Fibroblast of skin of abdomen (primary cell): Measurements from ENCODE around the gene GAS7.

ENCODE experiments used
- DNase-seq: peaks from one replicate; pipeline ENCODE4 v3.0.0-alpha.2; 2013

GAS7 gene

DNA sequence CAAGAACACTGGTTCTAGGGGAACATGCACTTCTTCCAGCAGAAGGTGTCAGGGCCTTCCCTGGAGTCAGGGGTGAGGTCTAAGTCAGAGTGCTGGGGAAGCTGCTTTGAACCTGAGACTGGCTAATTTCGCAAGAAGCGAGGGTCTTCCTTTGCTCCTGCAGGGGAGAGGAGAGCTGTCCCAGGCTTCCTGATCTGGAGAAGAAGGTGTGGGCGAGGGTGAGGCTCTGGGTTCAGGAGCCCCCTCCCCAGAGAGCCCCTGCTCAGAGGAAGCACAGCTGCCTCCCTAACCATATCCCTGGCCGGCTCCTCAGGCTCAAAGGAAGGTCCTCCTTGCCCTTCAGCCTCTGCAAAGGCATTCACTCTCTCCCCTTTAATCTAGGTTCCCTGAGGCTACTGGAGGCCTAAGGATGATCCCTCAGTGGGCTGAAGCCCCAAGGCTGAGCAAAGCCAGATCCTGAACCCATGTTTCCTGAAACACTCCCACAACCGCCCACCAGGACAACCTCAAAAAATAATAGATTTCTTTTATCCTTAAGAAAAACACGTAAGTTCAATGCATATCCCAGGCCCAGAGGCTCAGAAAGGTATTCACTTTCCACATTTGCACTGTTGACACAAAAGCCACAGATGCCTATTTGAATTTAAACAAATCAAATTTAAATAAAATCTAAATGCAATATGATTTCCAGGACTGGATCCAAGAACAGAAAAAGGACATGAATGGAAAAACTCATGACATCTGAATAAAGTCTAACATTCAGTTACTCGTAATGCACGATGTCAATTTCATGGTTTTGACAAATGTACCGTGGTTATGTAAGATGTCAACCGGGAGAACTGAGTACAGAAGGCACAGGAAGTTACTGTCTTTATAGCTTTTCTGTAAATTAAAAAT, 221.9 kb downstream of the GAS7 start:
- no peak for DNase-seq

DNA sequence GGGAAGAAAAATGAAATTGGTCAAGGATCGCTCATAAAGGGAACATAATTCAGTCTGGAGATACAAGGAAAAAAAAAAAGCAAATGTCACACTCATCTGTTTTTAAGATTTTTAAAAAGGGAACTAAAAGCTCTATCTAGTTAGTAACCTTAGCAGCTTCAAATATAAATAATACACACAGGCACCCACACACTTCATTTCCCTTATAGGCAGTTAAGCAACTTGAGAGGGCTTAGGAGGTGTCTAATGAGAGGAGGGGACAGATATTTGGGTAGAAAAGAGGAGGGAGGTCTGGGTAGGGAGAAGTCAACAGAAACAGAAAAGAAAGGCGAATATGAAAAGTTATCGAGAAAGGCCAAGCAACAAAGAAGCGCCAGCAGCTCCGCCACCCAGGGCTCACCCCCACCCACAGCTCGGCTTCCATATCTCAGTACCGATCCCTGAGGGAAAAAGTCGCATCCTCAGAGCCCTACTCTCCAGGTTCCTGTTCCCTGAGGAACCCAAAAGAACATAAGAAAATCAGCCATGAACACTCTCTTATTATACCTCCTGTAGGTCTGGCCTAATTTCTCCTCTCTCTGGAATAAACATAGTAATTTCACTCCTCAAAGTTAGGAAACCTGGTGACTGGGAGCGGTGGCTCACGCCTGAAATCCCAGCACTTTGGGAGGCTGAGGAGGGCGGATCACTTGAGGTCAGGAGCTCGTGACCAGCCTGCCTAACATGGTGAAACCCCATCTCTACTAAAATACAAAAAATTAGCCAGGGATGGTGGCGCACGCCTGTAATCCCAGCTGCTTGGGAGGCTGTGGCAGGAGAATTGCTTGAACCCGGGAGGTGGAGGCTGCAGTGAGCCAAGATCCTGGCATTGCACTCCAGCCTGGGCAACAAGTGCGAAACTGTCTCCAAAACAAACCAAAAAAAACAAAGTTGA, 223.7 kb downstream of the GAS7 start:
- no peak for DNase-seq

DNA sequence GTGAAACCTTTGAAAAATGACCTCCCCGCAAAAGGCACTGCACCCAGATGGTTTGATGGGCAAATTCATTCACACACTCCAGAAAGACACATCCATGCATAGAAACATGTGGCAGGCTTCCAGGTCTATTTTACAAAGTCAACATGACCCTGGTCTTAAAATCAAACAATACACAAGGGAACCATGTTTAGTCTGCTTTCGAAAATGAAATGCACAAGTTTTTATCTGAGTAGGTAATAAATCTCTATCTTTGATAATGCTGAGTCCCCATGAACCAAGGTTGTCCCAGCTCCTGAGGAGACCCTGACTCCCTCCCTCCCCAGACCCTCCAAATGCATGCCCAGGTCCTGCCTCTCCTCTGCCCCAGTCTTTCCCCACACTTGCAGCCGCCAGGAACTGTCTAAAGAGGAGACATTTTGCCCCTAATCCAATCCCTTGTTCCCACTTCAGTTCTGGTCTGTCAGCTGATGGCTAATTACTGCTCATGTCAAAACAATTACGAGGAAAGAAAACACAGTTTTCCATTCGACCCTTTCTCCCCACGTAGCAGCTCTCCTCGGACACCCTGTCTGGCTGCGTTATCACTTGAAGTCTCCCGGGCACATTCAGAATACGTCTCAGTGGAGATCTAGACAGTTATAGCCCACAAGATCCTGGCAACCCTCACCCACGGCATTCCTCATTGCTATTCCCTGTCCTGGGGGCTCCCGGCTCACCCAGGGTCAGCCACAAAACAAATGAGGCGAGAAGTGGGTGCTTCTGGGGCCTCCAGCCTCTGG, 224.5 kb downstream of the GAS7 start:
- DNase-seq = peak; percentile 24

DNA sequence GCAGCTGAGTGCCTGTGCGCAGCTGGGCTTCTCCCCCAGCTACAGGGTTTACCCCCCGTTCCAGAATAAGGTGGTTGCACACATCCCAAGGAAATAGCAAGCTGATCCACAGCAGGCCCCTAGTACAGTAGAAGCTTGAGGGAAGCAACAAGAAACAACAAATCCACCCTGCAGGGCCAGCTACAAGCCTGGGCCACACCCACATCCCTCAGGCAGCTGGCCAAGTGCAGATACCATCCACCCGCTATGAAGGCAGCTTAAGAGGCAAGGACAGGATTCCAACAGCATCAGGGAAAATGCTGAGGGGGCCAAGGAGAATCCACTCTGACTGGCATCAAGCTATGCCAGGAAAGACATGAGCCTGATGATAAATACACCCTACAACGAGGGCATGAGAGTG, 226.4 kb downstream of the GAS7 start:
- peak; percentile 68 for DNase-seq

DNA sequence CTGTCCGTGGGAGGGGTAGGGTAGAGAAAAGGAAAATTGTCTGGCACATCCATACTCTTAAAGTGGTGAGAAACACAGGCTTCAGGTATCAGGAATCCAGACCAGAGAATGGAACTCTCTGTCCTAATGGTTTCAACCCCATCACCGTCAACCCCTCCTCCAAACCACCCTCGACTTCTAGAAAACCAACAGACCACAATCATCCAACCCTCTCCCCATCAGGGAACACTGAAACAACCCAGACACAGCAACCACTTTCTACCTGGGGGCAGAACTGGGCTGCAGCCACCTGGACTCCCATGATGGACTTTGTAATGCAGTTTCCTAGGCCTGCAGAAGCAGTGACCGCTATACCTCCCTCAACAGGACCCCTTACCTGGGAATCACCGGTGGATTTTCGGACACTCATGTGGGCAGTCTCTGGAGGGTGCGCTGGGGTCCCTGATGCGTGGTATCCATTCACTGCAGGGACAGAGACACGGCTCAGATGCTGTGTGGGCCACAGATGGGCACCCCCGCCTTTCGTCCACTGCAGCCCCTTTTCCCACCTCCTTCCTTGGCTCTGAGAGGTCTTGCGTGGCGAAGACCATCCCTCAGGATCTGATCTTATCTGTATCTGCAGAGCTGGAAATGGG, 229.0 kb downstream of the GAS7 start:
- no peak for DNase-seq

DNA sequence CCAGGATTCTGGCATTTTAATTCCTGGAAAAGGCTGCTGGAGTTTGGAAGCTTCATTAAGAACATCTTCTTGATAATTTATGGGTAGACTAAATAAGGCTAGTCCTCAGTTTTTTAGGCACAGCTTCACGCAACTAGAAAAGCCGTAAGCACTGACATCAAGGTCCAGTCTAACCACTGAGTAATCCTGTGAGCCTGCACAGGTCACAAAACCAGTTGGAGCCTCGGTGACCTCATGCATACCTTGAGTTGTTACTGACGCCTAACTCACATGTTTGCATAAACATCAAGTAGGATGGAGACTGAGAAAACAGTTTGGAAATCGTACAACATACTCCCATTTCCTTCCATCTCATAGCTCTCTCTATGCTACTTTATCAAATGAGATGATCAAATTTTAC, 229.5 kb downstream of the GAS7 start:
- no peak for DNase-seq

DNA sequence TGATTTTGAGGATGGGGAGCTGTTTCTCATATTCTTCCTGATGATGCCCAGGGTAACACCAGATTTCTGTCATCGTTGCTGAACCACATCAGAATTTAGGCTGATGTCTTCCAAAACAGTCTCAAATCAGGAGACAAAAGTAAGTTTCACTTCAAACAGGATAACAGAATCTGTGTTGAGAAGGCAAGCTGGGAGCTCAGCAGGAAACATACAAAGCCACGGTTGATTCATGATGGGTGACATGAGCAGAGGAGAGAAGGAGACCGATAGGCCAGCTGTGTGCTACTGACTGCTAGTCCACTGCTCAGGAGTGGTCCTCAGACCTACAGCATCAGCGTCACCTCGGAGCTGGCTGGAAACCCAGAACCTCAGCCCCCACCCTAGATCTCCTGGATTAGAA, 230.4 kb downstream of the GAS7 start:
- no peak for DNase-seq

DNA sequence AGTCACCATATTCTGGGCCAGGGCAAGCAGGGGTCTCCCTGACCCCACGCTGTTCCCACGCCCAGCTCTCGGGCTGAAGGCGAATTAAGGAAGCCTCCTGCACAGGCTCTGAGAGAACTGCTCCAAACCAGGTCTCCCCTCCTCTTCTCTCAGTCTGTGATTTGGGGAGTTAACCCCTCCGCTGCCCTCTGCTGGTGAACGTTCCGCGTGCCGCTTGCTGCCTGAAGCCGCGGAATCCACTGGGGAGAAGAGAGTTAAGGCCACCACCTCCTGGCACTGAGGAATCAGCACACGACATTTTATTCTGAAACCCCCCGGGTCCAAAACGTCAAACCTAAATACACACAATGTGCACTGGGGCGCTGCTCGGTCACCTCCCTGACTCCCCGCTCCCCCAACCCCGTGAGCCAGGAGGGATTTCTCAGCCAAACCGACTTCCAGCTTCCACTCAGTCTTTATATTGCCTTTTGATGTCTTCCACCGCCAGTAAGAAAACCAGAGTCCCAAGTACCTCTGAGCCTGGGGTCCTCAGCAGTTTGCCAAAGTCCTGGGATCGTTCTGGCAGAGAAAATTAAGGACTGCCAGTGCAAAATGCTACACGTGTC, 238.9 kb downstream of the GAS7 start:
- DNase-seq = peak; percentile 55

DNA sequence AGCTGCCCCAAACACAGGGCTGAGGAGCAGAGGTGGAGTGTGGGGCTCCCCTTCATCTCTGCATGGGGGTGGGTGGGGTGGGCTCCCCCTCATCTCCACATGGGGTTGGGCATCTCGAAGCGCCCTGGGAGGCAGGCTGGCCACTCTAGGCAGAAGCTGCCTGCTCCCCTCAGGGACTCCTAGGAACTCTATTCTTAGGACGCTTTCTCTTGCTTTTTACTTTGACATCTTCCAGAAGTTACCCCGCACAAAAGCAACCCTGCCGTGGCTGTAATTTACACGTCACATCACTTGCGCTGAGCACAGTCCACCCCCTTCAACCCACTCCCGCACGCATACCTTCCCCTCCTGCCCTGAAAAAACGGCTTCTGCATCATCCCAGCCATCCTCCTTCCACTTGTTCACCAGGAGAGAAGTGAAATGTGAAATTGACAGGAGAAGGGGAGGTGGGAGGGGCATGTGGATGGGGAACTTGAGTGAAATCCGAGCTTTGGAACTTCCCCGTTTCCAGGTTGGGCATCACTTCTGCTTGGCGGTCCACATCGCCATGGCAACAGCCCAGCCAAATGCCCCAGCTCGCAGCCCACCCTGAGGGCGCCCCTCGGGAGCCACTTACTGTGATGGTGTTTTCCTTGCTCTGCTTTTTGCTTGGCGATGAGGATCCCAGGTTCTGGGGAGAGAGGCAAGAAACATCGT, 239.7 kb downstream of the GAS7 start:
- no peak for DNase-seq

DNA sequence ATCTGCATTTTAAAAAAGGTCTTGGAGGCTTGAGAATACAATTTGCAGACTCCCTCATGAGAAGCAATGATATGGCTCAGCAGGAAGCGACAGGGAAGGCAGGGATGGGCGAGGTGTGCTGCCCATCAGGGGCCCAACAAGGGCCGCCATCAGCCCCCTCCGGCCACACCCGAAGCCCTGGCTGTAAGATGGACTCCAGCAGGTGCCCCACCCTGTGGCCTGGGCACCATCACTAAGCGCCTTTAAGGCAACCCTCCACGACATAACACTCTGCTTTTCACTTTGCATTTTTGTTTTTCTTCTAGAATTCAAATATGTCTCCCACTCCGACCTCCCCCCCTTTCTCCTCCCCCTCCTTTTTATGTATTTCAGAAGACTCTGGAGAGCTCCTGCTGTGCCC, 241.2 kb downstream of the GAS7 start:
- DNase-seq = no peak

DNA sequence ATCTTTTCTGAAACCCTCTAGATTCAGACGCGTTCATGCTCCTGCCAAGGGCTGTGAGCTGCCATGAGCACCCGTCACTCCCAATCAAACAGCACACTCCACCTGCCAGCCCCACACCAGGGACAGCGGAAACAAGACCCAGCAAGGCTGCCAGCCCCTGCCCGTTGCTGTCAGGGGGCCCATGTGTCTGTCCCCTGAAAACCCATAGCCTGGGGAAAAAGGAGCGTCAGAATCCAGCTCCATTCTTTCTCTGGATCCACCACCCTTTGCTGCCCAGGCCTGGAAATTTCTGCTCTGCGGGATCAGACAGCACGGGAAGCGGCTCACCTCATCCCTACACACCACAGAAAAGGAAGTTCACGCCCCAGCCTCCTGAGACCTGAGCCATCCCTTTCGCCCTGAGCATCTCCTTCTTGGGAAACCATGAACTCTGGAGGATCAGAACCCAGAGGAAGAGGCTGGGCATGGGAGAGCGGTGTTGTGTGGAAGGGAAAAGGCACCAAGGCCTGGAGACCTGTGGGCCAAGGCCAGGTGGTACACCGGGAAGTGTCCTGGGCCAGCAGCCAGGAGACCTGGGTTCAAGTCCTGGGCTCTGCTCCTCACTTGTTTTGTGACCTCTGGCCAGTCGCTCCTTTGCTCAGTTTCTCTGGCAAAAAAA, 241.8 kb downstream of the GAS7 start:
- no peak for DNase-seq

DNA sequence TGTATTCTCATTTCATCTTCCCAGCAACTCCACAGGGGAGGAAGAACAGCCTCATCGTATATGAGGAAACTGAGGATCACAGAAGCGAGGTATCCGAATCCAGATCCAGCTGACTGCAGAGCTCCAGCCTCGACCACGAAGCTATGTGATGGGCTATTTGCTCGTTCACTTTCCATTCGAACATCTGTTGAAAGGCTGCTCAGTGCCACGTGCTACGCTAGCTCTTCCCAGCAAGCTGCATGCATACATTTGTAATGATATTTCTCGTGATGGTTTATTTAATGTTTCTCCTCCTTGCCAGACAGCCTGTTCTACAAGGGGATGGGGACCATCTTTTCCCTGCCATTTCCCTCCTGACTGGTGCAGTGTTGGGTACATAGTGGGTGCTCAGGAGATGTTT, 244.9 kb downstream of the GAS7 start:
- DNase-seq = no peak

DNA sequence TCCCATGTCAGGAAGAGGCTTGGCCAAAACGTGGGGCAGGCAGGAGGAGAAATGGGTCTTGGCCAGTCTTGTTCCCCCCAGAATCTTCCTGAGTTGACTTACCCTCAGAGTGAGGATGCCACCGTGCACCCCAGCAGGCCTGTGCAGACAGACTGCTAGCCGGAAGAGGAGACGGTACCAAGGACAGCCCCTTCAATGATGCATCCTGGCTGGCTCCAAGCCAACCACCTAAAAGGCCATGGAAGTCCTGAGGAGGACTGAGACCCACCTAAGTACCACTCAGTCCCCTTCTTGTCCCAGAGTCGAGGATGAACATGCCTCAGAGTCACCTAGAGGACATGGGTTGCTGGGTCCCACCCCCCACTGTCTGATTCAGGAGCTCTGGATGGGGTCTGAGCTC, 246.6 kb downstream of the GAS7 start:
- no peak for DNase-seq

DNA sequence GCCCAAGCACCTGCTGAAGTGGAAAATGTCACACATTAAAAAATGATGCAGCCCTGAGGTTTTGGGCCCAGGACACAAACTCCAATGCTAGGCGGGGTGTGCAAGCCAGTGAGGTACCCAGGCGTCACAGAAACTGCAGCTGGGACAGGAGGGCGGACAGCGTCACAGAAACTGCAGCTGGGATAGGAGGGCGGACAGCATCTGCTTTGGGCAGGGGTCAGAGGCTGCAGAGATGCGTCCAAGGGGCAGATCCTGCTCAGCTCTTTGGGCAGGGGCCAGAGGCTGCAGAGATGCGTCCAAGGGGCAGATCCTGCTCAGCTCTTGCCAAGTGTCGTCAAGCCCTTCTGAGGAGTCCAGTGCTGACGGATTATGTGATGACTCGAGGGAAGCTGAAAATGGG, 249.5 kb downstream of the GAS7 start:
- DNase-seq = no peak

DNA sequence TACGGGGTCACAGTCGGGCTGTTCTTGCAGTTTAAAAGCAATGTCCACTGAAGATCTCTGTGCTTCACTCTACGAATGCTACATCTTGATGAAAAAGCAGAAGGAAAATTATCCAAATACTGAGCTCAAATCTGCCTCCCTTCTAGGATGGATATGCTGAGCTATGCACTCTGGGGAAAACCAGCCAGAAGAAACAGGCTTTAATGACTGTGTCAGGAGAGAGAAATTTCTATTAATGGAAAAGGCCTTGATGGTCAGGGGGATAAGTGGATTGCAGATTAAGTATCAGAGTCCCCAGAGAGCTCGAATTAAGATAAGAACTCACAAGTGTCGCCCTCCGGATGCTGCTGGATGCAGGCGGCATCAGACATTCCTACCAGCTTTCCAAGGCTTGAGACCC, 253.7 kb downstream of the GAS7 start:
- DNase-seq = no peak

DNA sequence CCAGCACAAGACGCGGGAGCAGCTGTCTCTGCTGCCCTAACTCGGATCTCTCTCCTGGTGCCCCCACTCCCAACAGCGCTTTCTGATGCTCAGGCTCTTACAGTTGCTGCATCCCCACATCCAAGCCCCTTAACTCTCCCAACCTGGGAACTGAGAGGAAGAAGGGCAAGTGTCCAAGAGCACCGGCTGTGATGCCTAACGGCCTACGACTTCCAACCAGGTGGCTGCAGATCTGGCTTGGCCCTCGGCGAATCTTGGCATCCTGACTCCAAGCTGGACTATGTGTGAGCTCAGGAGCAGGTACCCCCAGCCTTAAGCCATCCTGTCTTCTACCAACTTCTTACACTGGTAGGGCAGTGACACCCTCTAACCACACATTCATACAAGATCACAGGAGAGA, 255.1 kb downstream of the GAS7 start:
- no peak for DNase-seq

DNA sequence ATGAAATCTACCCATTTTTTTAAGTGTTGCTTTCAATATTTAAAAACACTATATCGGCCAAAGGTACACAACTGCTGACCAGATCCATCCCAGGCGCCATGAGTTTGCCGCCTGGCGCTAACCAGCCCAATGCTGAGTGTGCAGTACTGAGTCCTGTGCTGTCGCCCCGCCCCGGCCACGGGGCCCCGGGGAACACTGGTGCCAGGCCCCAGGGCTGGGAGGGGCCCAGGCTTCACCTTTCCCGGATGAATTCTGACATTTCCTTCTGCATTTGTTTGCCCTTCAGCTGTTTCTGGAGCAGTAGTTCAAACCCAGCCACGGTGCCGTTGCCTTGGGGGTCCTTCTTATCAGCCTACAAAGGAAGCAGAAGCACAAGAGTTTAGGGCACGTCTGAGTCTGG, 255.5 kb downstream of the GAS7 start:
- DNase-seq = no peak

DNA sequence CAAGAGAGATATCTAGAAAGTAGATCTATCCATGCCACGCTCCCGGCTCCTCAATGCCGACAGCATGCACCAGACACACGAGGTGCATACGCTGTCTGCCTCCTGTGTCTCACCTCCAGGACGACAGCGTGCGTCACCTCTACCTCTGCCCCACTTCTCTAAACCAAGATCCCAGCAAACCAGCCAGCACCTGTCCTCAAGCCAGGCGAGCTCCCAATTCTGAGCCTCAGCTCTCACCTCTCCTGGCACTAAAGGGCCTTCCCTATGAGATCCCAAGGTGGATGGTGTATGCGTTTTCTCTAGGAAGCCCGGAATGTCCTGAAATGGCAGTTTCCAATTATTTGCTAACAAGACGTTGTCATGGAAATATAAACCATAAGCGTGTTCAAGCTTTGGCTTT, 257.1 kb downstream of the GAS7 start:
- DNase-seq = no peak

DNA sequence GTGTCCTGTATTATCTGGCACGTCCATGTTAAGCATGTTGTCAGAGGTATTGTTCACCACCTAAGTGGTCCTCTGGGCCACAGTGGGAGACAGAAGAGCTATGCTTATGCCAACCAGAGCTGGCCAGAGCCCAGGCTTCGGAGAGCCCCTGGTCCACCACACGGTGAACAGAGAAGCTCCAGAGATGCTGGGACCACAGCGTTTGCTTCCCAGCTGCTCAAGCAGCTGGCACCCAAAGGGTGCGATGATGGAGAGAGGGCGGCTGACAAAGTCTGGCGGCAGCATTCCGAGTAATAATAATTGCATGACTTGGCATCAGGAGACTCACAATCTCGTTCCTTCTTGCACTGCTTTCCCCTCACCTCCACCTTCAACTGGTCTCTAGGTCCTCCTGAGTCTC, 257.6 kb downstream of the GAS7 start:
- no peak for DNase-seq

DNA sequence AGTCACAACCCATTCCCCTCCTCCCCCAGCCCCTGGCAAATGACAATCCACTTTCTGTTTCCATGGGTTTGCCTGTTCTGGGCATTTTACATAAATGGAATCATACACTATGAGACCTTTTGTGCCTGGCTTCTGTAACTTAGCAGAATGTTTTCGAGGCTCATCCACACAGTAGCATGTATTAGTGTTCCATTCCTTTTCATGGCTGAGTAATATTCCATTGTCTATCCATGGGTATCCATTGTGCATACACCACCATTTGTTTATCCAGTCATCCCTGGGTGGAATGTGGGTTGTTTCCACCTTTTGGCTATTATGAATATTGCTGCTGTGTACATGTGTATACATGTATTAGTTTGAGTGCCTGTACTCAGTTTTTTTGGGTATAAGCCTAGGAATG, 259.6 kb downstream of the GAS7 start:
- DNase-seq = no peak

DNA sequence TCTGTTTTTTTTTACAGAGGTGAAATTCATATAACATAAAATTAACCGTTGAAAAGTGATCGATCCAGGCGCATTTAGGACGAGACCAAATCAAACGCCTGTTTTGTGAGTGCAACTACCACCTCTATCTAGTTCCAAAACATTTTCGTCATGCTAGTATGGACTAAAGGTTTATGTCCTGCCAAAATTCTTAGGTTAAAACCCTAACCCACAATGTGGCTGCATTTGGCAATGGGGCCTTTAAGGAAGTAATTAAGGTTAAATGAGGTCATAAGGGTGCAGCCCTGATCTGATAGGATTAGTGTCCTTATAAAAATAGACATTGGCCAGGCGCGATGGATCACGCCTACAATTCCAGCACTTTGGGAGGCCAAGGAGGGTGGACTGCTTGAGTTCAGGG, 260.5 kb downstream of the GAS7 start:
- peak; percentile 19 for DNase-seq
